HL-60/S4 treated with retinoic acid at 250 ng/mL for 4 days and 3 days (cell line): ENCODE data around the gene KLHL21.

Source experiments
- in situ Hi-C: fragments of 300-500 bp; cut with MboI; formaldehyde crosslinking; loops from 2 replicates; pipeline ENCODE4 v1.7.0; 2022; ENCODE audit warnings: low sequenced_read_pairs

KLHL21 gene

DNA sequence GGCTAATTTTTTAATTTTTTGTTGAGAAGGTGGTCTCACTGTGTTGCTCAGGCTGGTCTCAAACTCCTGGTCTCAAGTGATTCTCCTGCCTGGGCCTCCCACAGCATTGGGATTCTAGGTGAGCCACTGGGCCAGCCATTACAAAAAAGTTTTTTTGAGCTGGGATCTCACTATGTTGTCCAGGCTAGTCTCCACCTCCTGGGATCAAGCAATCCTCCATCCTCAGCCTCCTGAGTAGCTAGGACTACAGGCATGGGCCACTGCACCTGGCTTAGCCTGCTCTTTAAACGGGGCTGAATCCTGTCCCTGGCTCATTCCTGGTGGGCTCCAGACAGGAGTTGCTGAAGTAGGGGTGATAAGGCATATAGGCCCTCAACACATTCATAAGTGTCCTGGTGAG lies 45.1 kb downstream of the KLHL21 start:
- in situ Hi-C loops = no loop called here

DNA sequence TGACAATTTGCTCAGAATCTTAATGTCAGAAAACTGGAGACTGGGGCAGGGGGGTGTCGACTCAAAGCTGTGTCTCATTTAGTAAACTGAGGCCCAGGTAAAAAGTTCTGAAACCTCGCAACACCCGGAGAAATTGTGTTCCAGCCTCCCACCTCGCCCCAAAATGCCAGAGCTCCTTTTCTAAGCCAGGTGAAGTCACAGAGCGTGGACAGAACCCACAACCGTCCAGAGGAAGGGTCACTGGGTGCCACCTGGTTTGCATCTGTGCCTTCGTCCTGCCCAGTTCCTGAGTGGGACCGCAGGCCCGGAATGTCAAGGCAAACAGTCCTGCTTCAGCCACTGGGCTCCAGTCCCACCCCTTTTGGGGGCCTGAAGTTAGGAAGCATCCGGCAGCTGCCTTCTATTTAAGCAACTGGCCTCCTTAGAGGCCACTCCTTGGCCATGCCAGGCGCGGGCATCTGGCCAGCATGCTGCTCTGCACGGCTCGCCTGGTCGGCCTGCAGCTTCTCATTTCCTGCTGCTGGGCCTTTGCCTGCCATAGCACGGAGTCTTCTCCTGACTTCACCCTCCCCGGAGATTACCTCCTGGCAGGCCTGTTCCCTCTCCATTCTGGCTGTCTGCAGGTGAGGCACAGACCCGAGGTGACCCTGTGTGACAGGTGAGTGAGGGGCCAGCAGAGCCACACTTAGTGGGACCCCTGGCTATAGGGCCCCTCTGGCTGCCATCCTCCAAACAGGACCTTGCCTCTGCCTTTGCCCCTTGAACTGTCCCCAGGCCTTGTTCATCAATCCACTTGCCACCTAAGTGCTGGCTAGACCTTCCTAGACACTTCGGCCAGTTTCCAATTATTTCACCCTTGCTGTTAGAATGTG lies 47.5 kb downstream of the KLHL21 start, which contains the start of gene TAS1R1:
TSS of gene TAS1R1 (plus strand) at position 401 of the 872 bp plus-strand sequence. CDS start at position 468, 67 bp downstream.
- in situ Hi-C loops = no loop called here

DNA sequence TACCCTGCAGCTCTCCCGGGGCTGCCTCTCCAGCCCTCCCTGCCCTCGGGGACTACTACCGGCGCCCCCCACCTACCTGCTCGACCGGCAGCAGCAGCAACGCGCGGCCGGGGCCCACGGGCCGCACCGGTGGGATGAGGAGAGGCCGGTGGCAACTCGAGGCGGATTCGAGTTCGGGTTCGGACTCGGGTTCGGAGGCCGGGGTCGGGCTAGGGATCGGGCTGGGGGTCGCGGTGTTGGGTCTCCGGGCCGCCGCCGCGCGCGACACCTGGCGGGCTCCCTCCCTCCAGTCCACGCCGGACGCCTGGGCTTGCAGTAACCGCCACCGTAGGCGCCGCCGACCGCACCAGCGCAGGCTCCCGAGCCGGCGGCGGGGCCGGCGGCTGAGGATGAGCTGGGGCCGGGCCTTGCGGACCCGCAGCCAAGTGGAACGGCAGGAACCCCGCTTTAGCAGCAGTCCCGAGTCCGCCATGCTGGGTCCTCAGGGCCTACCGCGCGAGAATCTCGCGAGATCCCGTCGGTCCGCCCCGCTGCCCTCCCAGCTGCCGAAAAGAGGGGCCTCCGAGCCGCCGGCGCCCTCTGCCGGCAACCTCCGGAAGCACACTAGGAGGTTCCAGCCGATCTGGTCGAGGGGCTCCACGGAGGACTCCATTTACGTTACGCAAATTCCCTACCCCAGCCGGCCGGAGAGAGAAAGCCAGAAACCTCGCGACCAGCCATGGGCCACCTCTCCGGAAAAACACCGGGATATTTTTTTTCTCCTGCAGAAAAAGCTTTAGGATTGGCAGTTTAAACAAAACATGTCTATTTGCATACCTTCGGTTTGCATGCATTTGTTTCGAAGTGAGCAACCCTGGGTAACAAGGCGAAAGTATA lies 48.4 kb downstream of the KLHL21 start, which contains the start of gene NOL9:
TSS of gene NOL9 (minus strand) at position 483 of the 876 bp plus-strand sequence. CDS start at position 472, 11 bp downstream.
- in situ Hi-C loops = no loop called here

DNA sequence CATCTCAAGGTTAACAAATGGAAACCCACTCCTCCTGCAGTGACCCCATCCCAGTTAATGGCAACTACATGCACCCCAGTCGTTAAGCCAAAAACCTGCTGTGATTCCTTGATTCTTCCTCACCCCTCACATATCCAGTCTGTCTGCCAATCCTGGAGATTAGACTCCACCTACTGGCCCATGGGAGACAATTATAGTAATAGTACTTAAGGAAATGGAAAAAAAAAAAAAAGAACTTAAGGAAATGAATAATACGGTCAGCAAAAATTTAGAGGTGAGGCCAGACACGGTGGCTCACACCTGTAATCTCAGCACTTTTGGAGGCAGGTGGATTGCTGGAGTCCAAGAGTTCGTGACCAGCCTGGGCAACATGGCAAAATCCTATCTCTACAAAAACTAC lies 55.4 kb downstream of the KLHL21 start:
- in situ Hi-C loops = no loop called here

DNA sequence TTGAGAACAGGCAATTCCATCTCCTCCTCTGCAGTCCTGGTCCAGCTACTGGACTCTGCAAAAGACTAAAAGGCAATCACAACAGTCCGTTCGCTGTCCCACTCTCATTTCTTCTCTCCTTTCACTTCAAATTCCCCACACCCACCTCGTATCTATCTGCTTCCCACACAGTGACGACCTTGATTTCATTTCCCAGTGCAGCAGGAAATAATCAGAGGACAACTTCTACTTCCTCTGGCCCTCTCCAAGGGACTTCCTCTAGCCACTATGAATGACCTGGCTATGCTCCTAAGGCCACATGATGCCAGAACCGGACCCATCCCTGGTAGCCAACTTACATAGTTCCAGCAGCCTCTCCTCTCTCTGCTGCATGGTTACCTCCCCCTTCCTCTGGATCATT lies 56.3 kb downstream of the KLHL21 start:
- in situ Hi-C loops = no loop called here

DNA sequence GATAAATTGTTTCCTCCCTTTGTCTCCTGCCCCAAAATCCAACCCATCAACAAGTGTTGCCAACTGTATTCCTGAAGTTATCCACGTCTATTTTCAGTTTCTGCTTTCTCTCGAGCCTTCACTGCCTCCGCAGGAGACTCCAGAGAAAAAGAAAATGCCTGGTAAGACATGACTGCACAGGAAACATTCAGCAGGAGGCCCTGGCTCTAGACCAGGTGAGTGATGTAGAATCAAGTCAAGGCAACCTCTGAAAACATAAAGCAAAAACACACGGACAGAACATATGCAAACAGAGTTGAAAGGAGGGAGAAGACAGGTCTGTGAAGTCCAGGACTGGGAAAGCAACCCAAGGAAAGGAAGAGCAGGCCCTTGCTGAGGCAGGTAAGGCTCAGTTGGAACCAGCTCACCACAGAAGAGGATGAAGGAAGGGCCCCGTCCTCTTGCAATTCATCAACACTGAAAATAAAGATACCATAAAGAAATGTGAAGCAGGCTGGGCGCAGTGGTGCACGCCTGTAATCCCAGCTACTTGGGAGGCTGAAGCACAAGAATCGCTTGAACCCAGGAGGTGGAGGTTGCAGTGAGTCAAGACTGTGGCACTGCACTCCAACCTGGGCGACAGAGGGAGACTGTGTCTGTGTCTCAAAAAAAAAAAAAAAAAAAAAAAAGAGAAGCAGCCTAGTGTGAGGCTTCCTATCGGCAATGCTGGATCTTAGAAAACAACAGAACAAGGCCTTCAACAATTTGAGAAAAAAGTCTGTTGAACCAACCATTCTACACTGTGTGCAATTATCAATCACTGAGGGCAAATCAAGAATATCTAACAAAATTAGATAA lies 57.2 kb downstream of the KLHL21 start:
- in situ Hi-C loops = no loop called here

DNA sequence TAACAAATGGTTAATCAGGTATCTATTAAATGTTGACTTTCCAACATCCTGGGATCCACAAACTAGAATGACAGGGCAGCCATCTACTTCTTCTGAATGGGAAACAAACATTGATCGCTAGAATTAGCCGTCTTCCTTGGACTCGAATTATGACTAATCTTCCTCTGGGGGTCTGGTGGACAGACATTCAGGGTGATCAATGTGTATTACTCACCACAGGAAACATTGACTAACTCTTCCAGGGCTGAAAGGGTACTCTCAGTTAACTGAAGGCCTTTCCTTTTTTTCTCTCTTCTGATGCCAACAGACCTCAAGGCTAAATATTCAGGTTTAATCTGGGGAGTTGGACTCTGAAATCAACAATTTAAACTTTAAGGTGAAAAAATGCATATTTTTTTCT lies 57.8 kb downstream of the KLHL21 start:
- in situ Hi-C loops = no loop called here
